ENCODE measurements around the gene RITA1. TPM values are rescaled to one million over a fixed set of nuclear protein-coding genes. Genes with fewer than 3 reads are reported as not detected.
A peak's percentile ranks its signal among the peaks of the same experiment; 100 is the strongest.

The RITA1 gene
- total and polyA plus RNA-seq, 2 experiments from 2014 or later = 16.1 to 26.9 TPM

- no peak for TF ChIP-seq EZH2phosphoT487 (IDR thresholded peaks at IDR 0.05; ENCODE audit: low read depth, severe bottlenecking, unreplicated experiment)
- peak; percentile 52 for TF ChIP-seq CTCF (IDR thresholded peaks at IDR 0.05; ENCODE audit: poor library complexity)
- H3K27me3 ChIP-seq = peaks cover 49% of the 10 kb centered on the region
- no peak overlapping the region for H3K27ac ChIP-seq
- 10% methylated on average over 69 of the region's 70 CpGs for WGBS (ENCODE audit: low lambda C conversion rate, missing lambda C conversion rate)
- no peaks in the 10 kb centered on the region for H3K9me2 ChIP-seq (replicated peaks; ENCODE audit: insufficient read depth)
- H3K9me3 ChIP-seq (ENCODE audit: low read depth) = no peaks in the 10 kb centered on the region
- peak; percentile 83 for DNase-seq (ENCODE audit: low spot score)
- peak overlapping the region; percentile 99 for H3K4me2 ChIP-seq
- peak overlapping the region; percentile 31 for H2AFZ ChIP-seq
- no peaks in the 10 kb centered on the region for H4K20me1 ChIP-seq (ENCODE audit: insufficient read depth, poor library complexity, severe bottlenecking)
- no peaks in the 10 kb centered on the region for H3K79me2 ChIP-seq
- H3K4me3 ChIP-seq = no peak overlapping the region
- H3K4me1 ChIP-seq (ENCODE audit: insufficient read depth) = peaks cover 15% of the 10 kb centered on the region
- H3K36me3 ChIP-seq (replicated peaks; ENCODE audit: insufficient read depth, low read depth) = no peaks in the 10 kb centered on the region
These were observed 32.4 kb upstream of the RITA1 start for GRCh38 chr12:113152835-113153814.

GRCh38 chr12:113154351-113154973 lies 31.1 kb upstream of the RITA1 start:
- Histone ChIP-seq H4K20me1 (ENCODE audit: insufficient read depth, poor library complexity, severe bottlenecking) (no peaks in the 10 kb centered on the region), H2AFZ (no peak overlapping the region), H3K4me2 (peak overlapping the region; percentile 74), H3K4me1 (ENCODE audit: insufficient read depth) (peaks cover 11% of the 10 kb centered on the region), H3K36me3 (replicated peaks; ENCODE audit: insufficient read depth, low read depth) (no peaks in the 10 kb centered on the region), H3K79me2 (no peaks in the 10 kb centered on the region), H3K4me3 (no peak overlapping the region), H3K9me3 (ENCODE audit: low read depth) (no peaks in the 10 kb centered on the region), H3K27me3 (peaks cover 49% of the 10 kb centered on the region), H3K9me2 (replicated peaks; ENCODE audit: insufficient read depth) (no peaks in the 10 kb centered on the region), H3K27ac (no peak overlapping the region)
- peak; percentile 48 for DNase-seq (ENCODE audit: low spot score)
- TF ChIP-seq EZH2phosphoT487 (IDR thresholded peaks at IDR 0.05; ENCODE audit: low read depth, severe bottlenecking, unreplicated experiment) (no peak), CTCF (IDR thresholded peaks at IDR 0.05; ENCODE audit: poor library complexity) (no peak), EZH2 (IDR thresholded peaks at IDR 0.05; ENCODE audit: borderline replicate concordance) (no peak)
- 10% methylated on average over 48 of the region's 51 CpGs for WGBS (ENCODE audit: low lambda C conversion rate, missing lambda C conversion rate)

GRCh38 chr12:113155060-113155459 lies 30.5 kb upstream of the RITA1 start:
- H3K36me3 ChIP-seq (replicated peaks; ENCODE audit: insufficient read depth, low read depth) = no peaks in the 10 kb centered on the region
- no peaks in the 10 kb centered on the region for H3K9me3 ChIP-seq (ENCODE audit: low read depth)
- 81% methylated on average over 12 of the region's 12 CpGs for WGBS (ENCODE audit: low lambda C conversion rate, missing lambda C conversion rate)
- no peaks in the 10 kb centered on the region for H3K79me2 ChIP-seq
- peaks cover 49% of the 10 kb centered on the region for H3K27me3 ChIP-seq
- peaks cover 10% of the 10 kb centered on the region for H3K4me1 ChIP-seq (ENCODE audit: insufficient read depth)
- TF ChIP-seq EZH2 (IDR thresholded peaks at IDR 0.05; ENCODE audit: borderline replicate concordance) (no peak), EZH2phosphoT487 (IDR thresholded peaks at IDR 0.05; ENCODE audit: low read depth, severe bottlenecking, unreplicated experiment) (no peak), CTCF (IDR thresholded peaks at IDR 0.05; ENCODE audit: poor library complexity) (no peak)
- H3K9me2 ChIP-seq (replicated peaks; ENCODE audit: insufficient read depth) = no peaks in the 10 kb centered on the region
- no peak overlapping the region for H3K4me3 ChIP-seq
- DNase-seq (ENCODE audit: low spot score) = no peak
- H4K20me1 ChIP-seq (ENCODE audit: insufficient read depth, poor library complexity, severe bottlenecking) = no peaks in the 10 kb centered on the region
- H3K27ac ChIP-seq = no peak overlapping the region
- H3K4me2 ChIP-seq = no peak overlapping the region
- no peak overlapping the region for H2AFZ ChIP-seq
